GM18508 (cell line): ENCODE results near the gene TMCO4.

Source experiments
- ATAC-seq: cut with Tn5 transposase; IDR thresholded peaks from one replicate; pipeline ENCODE4 v1.9.1; 2021; ENCODE audit warnings: moderate number of reproducible peaks; ENCODE audit not compliant: insufficient read depth, unreplicated experiment

TMCO4 gene

GRCh38 chr1:19665496-19666465 lies 133.9 kb downstream of the TMCO4 start:
- ATAC-seq: no peak

- no peak for ATAC-seq
These were observed 134.6 kb downstream of the TMCO4 start for GRCh38 chr1:19665186-19665495.

GRCh38 chr1:19664453-19665185 lies 135.1 kb downstream of the TMCO4 start, which contains the start of gene HTR6:
TSS of gene HTR6 (plus strand) at chr1:19664875. CDS start at chr1:19665754, 879 bp downstream.
- ATAC-seq: no peak

- no peak for ATAC-seq
These were observed 137.4 kb downstream of the TMCO4 start for GRCh38 chr1:19662313-19662712.

GRCh38 chr1:19661721-19662228 lies 137.9 kb downstream of the TMCO4 start:
- no peak for ATAC-seq

GRCh38 chr1:19658186-19658585 lies 141.5 kb downstream of the TMCO4 start:
- ATAC-seq: no peak

- no peak for ATAC-seq
These were observed 142.2 kb downstream of the TMCO4 start for GRCh38 chr1:19657511-19657910.

GRCh38 chr1:19656780-19657466 lies 142.8 kb downstream of the TMCO4 start:
- no peak for ATAC-seq

GRCh38 chr1:19656134-19656779 lies 143.5 kb downstream of the TMCO4 start:
- no peak for ATAC-seq

GRCh38 chr1:19655718-19656080 lies 144.0 kb downstream of the TMCO4 start:
- ATAC-seq: no peak

GRCh38 chr1:19654886-19655717 lies 144.6 kb downstream of the TMCO4 start:
- no peak for ATAC-seq

- no peak for ATAC-seq
These were observed 145.3 kb downstream of the TMCO4 start for GRCh38 chr1:19654386-19654785.

GRCh38 chr1:19651141-19651737 lies 148.5 kb downstream of the TMCO4 start:
- no peak for ATAC-seq

GRCh38 chr1:19650416-19651140 lies 149.1 kb downstream of the TMCO4 start:
- ATAC-seq: no peak

GRCh38 chr1:19648689-19649088 lies 151.0 kb downstream of the TMCO4 start:
- no peak for ATAC-seq

- no peak for ATAC-seq
These were observed 151.5 kb downstream of the TMCO4 start for GRCh38 chr1:19648239-19648638.

GRCh38 chr1:19647643-19648042 lies 152.1 kb downstream of the TMCO4 start:
- no peak for ATAC-seq
